Hepatic stellate cell (primary cell): Measurements from ENCODE around the gene METTL9.
A peak's percentile ranks its signal among the peaks of the same experiment; 100 is the strongest.
"Not testable (repeated sequence)": the region's sequence is repeated elsewhere in the genome, so short reads cannot be mapped to it uniquely, and the experiment has no call there.

Experiments used
- DNase-seq: peaks from one replicate; pipeline ENCODE4 v3.0.0; 2011; ENCODE audit warnings: low spot score

The METTL9 gene

GRCh38 chr16:21574372-21574771, 25.0 kb upstream of the METTL9 start:
- no peak for DNase-seq

- not testable (repeated sequence) for DNase-seq
Observed at GRCh38 chr16:21576323-21576722, 23.1 kb upstream of the METTL9 start.

GRCh38 chr16:21577487-21577886, 21.9 kb upstream of the METTL9 start:
- DNase-seq, result not testable (repeated sequence)

GRCh38 chr16:21578311-21578710, 21.1 kb upstream of the METTL9 start:
- not testable (repeated sequence) for DNase-seq

- DNase-seq, result not testable (repeated sequence)
Observed at GRCh38 chr16:21580131-21580530, 19.2 kb upstream of the METTL9 start.

GRCh38 chr16:21580807-21581206, 18.6 kb upstream of the METTL9 start:
- no peak for DNase-seq

- no peak for DNase-seq
Observed at GRCh38 chr16:21584817-21585216, 14.6 kb upstream of the METTL9 start.

GRCh38 chr16:21588593-21588992, 10.8 kb upstream of the METTL9 start:
- DNase-seq, result not testable (repeated sequence)

- DNase-seq, result no peak
Observed at GRCh38 chr16:21589551-21589950, 9.8 kb upstream of the METTL9 start.

- DNase-seq, result no peak
Observed at GRCh38 chr16:21590287-21590686, 9.1 kb upstream of the METTL9 start.

GRCh38 chr16:21590796-21591195, 8.6 kb upstream of the METTL9 start:
- no peak for DNase-seq

GRCh38 chr16:21592191-21592590, 7.2 kb upstream of the METTL9 start:
- DNase-seq, result no peak

GRCh38 chr16:21593530-21594289, 5.7 kb upstream of the METTL9 start:
- no peak for DNase-seq

GRCh38 chr16:21597561-21598030, 1.8 kb upstream of the METTL9 start:
- no peak for DNase-seq

GRCh38 chr16:21598206-21598605, 1.2 kb upstream of the METTL9 start:
- DNase-seq, result no peak

- no peak for DNase-seq
Observed at GRCh38 chr16:21598701-21599121, 666 bp upstream of the METTL9 start.

GRCh38 chr16:21600031-21600773, 825 bp downstream of the METTL9 start:
- DNase-seq, result peak; percentile 29

GRCh38 chr16:21602785-21603184, 3.4 kb downstream of the METTL9 start:
- DNase-seq, result no peak

- DNase-seq, result no peak
Observed at GRCh38 chr16:21603928-21604327, 4.6 kb downstream of the METTL9 start.

- DNase-seq, result not testable (repeated sequence)
Observed at GRCh38 chr16:21605848-21606247, 6.5 kb downstream of the METTL9 start.

GRCh38 chr16:21608639-21609328, 9.4 kb downstream of the METTL9 start:
- no peak for DNase-seq

GRCh38 chr16:21610006-21610544, 10.7 kb downstream of the METTL9 start:
- DNase-seq, result no peak
